ENCODE results near the gene NDUFS4. TPM values are rescaled to one million over a fixed set of nuclear protein-coding genes. Genes with fewer than 3 reads are reported as not detected.
A peak's percentile ranks its signal among the peaks of the same experiment; 100 is the strongest.

The NDUFS4 gene
- total RNA-seq, 1 experiment from 2014 or later = 72.6 TPM

DNA sequence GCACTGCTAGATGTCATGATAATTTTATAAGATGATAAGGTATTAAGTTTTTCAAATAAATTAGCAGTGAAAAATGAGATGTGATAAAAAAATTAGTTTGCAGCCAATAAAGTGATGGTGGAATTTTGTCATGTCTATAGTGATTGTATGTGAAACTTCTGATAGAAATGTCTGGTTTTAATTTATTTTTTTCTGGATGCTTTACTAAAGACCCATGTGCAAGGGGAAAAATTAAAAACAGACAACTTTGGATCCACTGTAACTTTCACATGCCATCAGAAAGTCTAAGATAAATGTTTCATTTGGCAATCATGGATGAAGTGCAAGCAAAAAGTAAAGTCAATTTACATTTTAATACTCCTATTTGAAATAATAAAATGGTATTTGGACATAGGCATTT lies 4.4 kb upstream of the NDUFS4 start:
- Histone ChIP-seq H3K9me3 (ENCODE audit: low read length) (no peaks in the 10 kb centered on the region), H3K36me3 (ENCODE audit: low read depth, low read length) (no peaks in the 10 kb centered on the region), H2AFZ (ENCODE audit: low read length) (no peak overlapping the region), H3K27me3 (ENCODE audit: low read length) (no peaks in the 10 kb centered on the region), H3K27ac (ENCODE audit: low read length) (no peak overlapping the region), H3K4me3 (ENCODE audit: low read length) (no peak overlapping the region), H3K4me1 (ENCODE audit: insufficient read depth, low read length) (0 out of 2 replicates have a peak, but pooled peaks cover 6% of the 10 kb centered on the region), H3F3A (ENCODE audit: low read length, unreplicated experiment) (no peaks in the 10 kb centered on the region), H3K9me2 (replicated peaks; ENCODE audit: low read length) (no peaks in the 10 kb centered on the region), H3K9ac (ENCODE audit: low read length) (no peak overlapping the region), H4K20me1 (ENCODE audit: low read length) (no peaks in the 10 kb centered on the region), H3K4me2 (ENCODE audit: low read length) (no peak overlapping the region), H3K79me2 (ENCODE audit: low read length) (peaks cover 6% of the 10 kb centered on the region)
- TF ChIP-seq, protein P1, sequence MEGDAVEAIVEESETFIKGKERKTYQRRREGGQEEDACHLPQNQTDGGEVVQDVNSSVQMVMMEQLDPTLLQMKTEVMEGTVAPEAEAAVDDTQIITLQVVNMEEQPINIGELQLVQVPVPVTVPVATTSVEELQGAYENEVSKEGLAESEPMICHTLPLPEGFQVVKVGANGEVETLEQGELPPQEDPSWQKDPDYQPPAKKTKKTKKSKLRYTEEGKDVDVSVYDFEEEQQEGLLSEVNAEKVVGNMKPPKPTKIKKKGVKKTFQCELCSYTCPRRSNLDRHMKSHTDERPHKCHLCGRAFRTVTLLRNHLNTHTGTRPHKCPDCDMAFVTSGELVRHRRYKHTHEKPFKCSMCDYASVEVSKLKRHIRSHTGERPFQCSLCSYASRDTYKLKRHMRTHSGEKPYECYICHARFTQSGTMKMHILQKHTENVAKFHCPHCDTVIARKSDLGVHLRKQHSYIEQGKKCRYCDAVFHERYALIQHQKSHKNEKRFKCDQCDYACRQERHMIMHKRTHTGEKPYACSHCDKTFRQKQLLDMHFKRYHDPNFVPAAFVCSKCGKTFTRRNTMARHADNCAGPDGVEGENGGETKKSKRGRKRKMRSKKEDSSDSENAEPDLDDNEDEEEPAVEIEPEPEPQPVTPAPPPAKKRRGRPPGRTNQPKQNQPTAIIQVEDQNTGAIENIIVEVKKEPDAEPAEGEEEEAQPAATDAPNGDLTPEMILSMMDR (conservative IDR thresholded peaks at IDR 0.05; ENCODE audit: low read depth, low read length) = no peak
- TF ChIP-seq EZH2 (IDR thresholded peaks at IDR 0.05; ENCODE audit: low read length, unreplicated experiment) = no peak
- ChIA-PET POLR2A (ENCODE audit: unreplicated experiment) (no interaction called here), CTCF (no interaction called here)
- ATAC-seq (no peak), DNase-seq (no peak)
- BruUV-seq (replicated peaks) = no TSS peak
- intact Hi-C loops (cut with micrococcal nuclease) = no loop called here

DNA sequence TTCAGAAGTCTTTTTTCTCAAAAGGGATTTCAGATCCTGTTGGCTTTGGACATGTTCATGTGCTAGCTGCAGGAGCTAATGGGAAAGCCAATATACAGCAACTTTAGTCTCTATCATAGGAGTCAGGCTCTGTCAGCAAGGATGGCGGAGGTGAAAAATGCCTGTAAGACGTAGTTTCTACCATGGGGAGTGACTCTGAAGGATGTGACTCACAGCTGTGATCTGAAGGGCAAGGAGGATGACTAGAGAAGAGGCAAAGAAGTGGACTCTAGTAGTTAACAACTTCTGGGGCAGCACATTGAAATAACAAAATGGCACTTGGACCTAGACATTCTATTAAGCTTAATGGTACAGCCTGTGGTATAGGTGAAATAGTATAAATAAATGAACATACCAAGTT lies 3.1 kb upstream of the NDUFS4 start:
- Histone ChIP-seq H3K27ac (ENCODE audit: low read length) (no peak overlapping the region), H3K4me3 (ENCODE audit: low read length) (no peak overlapping the region), H3F3A (ENCODE audit: low read length, unreplicated experiment) (no peaks in the 10 kb centered on the region), H3K4me2 (ENCODE audit: low read length) (no peak overlapping the region), H3K36me3 (ENCODE audit: low read depth, low read length) (no peaks in the 10 kb centered on the region), H3K79me2 (ENCODE audit: low read length) (peaks cover 19% of the 10 kb centered on the region), H3K27me3 (ENCODE audit: low read length) (no peaks in the 10 kb centered on the region), H3K9me2 (replicated peaks; ENCODE audit: low read length) (no peaks in the 10 kb centered on the region), H3K9ac (ENCODE audit: low read length) (no peak overlapping the region), H3K4me1 (ENCODE audit: insufficient read depth, low read length) (0 out of 2 replicates have a peak, but pooled peaks cover 10% of the 10 kb centered on the region), H2AFZ (ENCODE audit: low read length) (no peak overlapping the region), H4K20me1 (ENCODE audit: low read length) (no peaks in the 10 kb centered on the region), H3K9me3 (ENCODE audit: low read length) (no peaks in the 10 kb centered on the region)
- TF ChIP-seq EZH2phosphoT487 (IDR thresholded peaks at IDR 0.05; ENCODE audit: borderline replicate concordance, low read length) = no peak
- no peak for TF ChIP-seq EZH2 (IDR thresholded peaks at IDR 0.05; ENCODE audit: low read length, unreplicated experiment)
- TF ChIP-seq, protein P1 (conservative IDR thresholded peaks at IDR 0.05; ENCODE audit: low read depth, low read length) = no peak
- no TSS peak for BruUV-seq (replicated peaks)
- peak; percentile 28 for DNase-seq
- intact Hi-C loops (cut with micrococcal nuclease) = no loop called here
- CTCF ChIA-PET = no interaction called here
- POLR2A ChIA-PET (ENCODE audit: unreplicated experiment) = no interaction called here
- ATAC-seq = no peak

DNA sequence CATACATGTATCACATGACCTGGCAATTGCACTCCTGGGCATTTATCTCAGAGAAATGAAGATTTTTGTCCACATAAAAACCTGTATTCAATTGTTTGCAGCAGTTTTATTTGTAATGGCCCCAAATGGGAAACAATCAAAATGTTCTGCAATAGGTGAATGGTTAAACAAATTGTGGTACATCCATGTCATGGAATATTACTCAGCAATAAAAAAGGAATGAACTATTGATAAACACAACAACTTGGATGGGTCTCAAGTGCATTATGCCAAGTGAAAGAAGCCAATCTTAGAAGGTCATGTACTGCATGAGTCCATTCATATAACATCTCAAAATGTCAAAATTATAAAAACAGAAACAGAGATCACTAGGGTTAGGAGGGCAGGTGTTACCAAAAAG lies 1.5 kb upstream of the NDUFS4 start:
- TF ChIP-seq, protein P1 (conservative IDR thresholded peaks at IDR 0.05; ENCODE audit: low read depth, low read length) = no peak
- TF ChIP-seq EZH2 (IDR thresholded peaks at IDR 0.05; ENCODE audit: low read length, unreplicated experiment) (no peak), EZH2phosphoT487 (IDR thresholded peaks at IDR 0.05; ENCODE audit: borderline replicate concordance, low read length) (no peak)
- ATAC-seq = no peak
- Histone ChIP-seq H3K9me2 (replicated peaks; ENCODE audit: low read length) (no peaks in the 10 kb centered on the region), H3K36me3 (ENCODE audit: low read depth, low read length) (no peaks in the 10 kb centered on the region), H3K4me1 (ENCODE audit: insufficient read depth, low read length) (0 out of 2 replicates have a peak, but pooled peaks cover 10% of the 10 kb centered on the region), H3K9me3 (ENCODE audit: low read length) (no peaks in the 10 kb centered on the region), H3K4me3 (ENCODE audit: low read length) (no peak overlapping the region), H3K27ac (ENCODE audit: low read length) (no peak overlapping the region), H3K4me2 (ENCODE audit: low read length) (no peak overlapping the region), H3F3A (ENCODE audit: low read length, unreplicated experiment) (no peaks in the 10 kb centered on the region), H3K79me2 (ENCODE audit: low read length) (peaks cover 34% of the 10 kb centered on the region), H4K20me1 (ENCODE audit: low read length) (no peaks in the 10 kb centered on the region), H3K27me3 (ENCODE audit: low read length) (no peaks in the 10 kb centered on the region), H3K9ac (ENCODE audit: low read length) (no peak overlapping the region), H2AFZ (ENCODE audit: low read length) (no peak overlapping the region)
- ChIA-PET POLR2A (ENCODE audit: unreplicated experiment) (no interaction called here), CTCF (no interaction called here)
- DNase-seq = no peak
- intact Hi-C loops (cut with micrococcal nuclease) = no loop called here
- no TSS peak for BruUV-seq (replicated peaks)

Data from PC-3 (cell line).